ENCODE measurements around the gene PTPRD. TPM values are rescaled to one million over a fixed set of nuclear protein-coding genes. Genes with fewer than 3 reads are reported as not detected.

The PTPRD gene
- total RNA-seq, 1 experiment from 2014 or later: not detected

DNA sequence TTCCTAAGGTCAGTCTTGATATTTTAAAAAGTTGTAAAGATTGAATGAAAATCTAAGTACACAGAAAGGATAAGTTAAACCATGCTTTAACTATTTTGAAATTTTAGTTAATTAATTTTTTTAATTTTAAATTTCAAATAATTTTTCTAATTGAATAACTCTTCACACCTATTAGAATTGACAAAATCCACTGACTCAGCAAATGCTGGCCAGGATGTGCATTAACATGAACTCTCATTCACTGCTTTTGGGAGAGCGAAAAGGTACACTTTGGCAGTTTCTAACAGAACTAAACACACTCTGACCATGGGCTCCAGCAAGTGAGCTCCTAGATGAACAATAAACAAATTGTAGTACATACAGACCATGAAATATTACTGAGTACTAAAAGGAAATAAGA is 209.5 kb downstream of the PTPRD start:
- BruUV-seq (replicated peaks): no TSS peak
- ATAC-seq (no peak), DNase-seq (ENCODE audit: low read depth, low spot score) (no peak)
- TF ChIP-seq CTCF (IDR thresholded peaks at IDR 0.05) (no peak), SIN3A (IDR thresholded peaks at IDR 0.05; ENCODE audit: borderline replicate concordance, insufficient read depth, low read depth, low read length) (no peak), POLR2AphosphoS5 (IDR thresholded peaks at IDR 0.05; ENCODE audit: low read depth, low read length) (no peak)
- Histone ChIP-seq H3K36me3 (ENCODE audit: control insufficient read depth, insufficient read depth, low read length) (no peaks in the 10 kb centered on the region), H3K4me1 (ENCODE audit: control insufficient read depth, insufficient read depth, low read length) (no peaks in the 10 kb centered on the region), H3K4me3 (ENCODE audit: low read depth in 2 of 2, low read length in 2 of 2) (no peak overlapping the region), H3K27me3 (ENCODE audit: control insufficient read depth, insufficient read depth, low read length) (no peaks in the 10 kb centered on the region), H3K27ac (ENCODE audit: low read length) (no peak overlapping the region), H3K9me3 (ENCODE audit: control insufficient read depth, insufficient read depth, low read depth, low read length) (no peaks in the 10 kb centered on the region)
- ChIA-PET POLR2A (no interaction called here), CTCF (no interaction called here)
- in situ Hi-C loops (cut with HindIII; ENCODE audit: low pct_unique_long_range_greater_than_20kb, low sequenced_read_pairs): no loop called here
- intact Hi-C loops (cut with micrococcal nuclease; ENCODE audit: unreplicated experiment): no loop called here

DNA sequence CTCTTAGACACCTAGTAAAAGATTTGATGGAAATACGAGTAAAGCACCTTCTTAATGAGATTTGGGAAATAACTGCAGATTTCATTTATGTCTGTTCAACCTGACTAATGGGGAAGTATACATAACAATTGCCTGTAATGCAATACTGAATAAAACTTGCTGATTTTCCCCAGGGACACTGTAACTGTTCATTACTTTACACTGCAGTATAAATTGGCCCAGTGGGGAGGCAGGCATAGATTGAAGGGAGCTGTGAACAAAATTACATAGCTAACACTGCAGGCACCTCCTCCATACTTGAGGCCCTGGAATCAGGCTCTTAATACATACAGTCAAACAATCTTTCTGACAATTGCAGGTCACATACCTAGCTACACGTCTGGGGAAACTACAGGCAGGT is 216.2 kb downstream of the PTPRD start:
- no peak overlapping the region for H3K27ac ChIP-seq (ENCODE audit: low read length)
- CTCF ChIA-PET: no interaction called here
- no peaks in the 10 kb centered on the region for H3K36me3 ChIP-seq (ENCODE audit: control insufficient read depth, insufficient read depth, low read length)
- no peak for TF ChIP-seq TCF7L2 (IDR thresholded peaks at IDR 0.05; ENCODE audit: low read depth, low read length)
- no peak for TF ChIP-seq REST (IDR thresholded peaks at IDR 0.05; ENCODE audit: insufficient read depth in 1 of 2, low read depth in 2 of 2, low read length in 1 of 2)
- TF ChIP-seq CTCF (IDR thresholded peaks at IDR 0.05): no peak
- no peak for TF ChIP-seq SIN3A (IDR thresholded peaks at IDR 0.05; ENCODE audit: borderline replicate concordance, insufficient read depth, low read depth, low read length)
- TF ChIP-seq POLR2AphosphoS5 (IDR thresholded peaks at IDR 0.05; ENCODE audit: low read depth, low read length): no peak
- H3K4me1 ChIP-seq (ENCODE audit: control insufficient read depth, insufficient read depth, low read length): no peaks in the 10 kb centered on the region
- no peak for ATAC-seq
- no peak overlapping the region for H3K4me3 ChIP-seq (ENCODE audit: low read depth in 2 of 2, low read length in 2 of 2)
- no peaks in the 10 kb centered on the region for H3K27me3 ChIP-seq (ENCODE audit: control insufficient read depth, insufficient read depth, low read length)
- in situ Hi-C loops (cut with HindIII; ENCODE audit: low pct_unique_long_range_greater_than_20kb, low sequenced_read_pairs) (no loop called here), intact Hi-C loops (cut with micrococcal nuclease; ENCODE audit: unreplicated experiment) (no loop called here)
- DNase-seq (ENCODE audit: low read depth, low spot score): no peak
- BruUV-seq (replicated peaks): no TSS peak
- H3K9me3 ChIP-seq (ENCODE audit: control insufficient read depth, insufficient read depth, low read depth, low read length): no peaks in the 10 kb centered on the region
- POLR2A ChIA-PET: no interaction called here

- ChIA-PET POLR2A (no interaction called here), CTCF (no interaction called here)
- no peaks in the 10 kb centered on the region for H3K27me3 ChIP-seq (ENCODE audit: control insufficient read depth, insufficient read depth, low read length)
- H3K27ac ChIP-seq (ENCODE audit: low read length): no peak overlapping the region
- in situ Hi-C loops (cut with HindIII; ENCODE audit: low pct_unique_long_range_greater_than_20kb, low sequenced_read_pairs) (no loop called here), intact Hi-C loops (cut with micrococcal nuclease; ENCODE audit: unreplicated experiment) (no loop called here)
- no peaks in the 10 kb centered on the region for H3K36me3 ChIP-seq (ENCODE audit: control insufficient read depth, insufficient read depth, low read length)
- TF ChIP-seq CTCF (IDR thresholded peaks at IDR 0.05) (no peak), SIN3A (IDR thresholded peaks at IDR 0.05; ENCODE audit: borderline replicate concordance, insufficient read depth, low read depth, low read length) (no peak), TCF7L2 (IDR thresholded peaks at IDR 0.05; ENCODE audit: low read depth, low read length) (no peak), POLR2AphosphoS5 (IDR thresholded peaks at IDR 0.05; ENCODE audit: low read depth, low read length) (no peak), REST (IDR thresholded peaks at IDR 0.05; ENCODE audit: insufficient read depth in 1 of 2, low read depth in 2 of 2, low read length in 1 of 2) (no peak)
- H3K4me3 ChIP-seq (ENCODE audit: low read depth in 2 of 2, low read length in 2 of 2): no peak overlapping the region
- no TSS peak for BruUV-seq (replicated peaks)
- H3K9me3 ChIP-seq (ENCODE audit: control insufficient read depth, insufficient read depth, low read depth, low read length): no peaks in the 10 kb centered on the region
- ATAC-seq (no peak), DNase-seq (ENCODE audit: low read depth, low spot score) (no peak)
- no peaks in the 10 kb centered on the region for H3K4me1 ChIP-seq (ENCODE audit: control insufficient read depth, insufficient read depth, low read length)
These were observed 225.5 kb downstream of the PTPRD start for GRCh38 chr9:10387282-10387681.
